Measurements from ENCODE around the gene DRG2. TPM values are rescaled to one million over a fixed set of nuclear protein-coding genes. Genes with fewer than 3 reads are reported as not detected.

Gene DRG2
- total and polyA plus RNA-seq, 9 of the 15 experiments (the other 6 are each of a cell fraction or from before 2014, with no cell fraction given): 6.6 to 36.7 (median 26.1) TPM

- TF ChIP-seq, protein P1, sequence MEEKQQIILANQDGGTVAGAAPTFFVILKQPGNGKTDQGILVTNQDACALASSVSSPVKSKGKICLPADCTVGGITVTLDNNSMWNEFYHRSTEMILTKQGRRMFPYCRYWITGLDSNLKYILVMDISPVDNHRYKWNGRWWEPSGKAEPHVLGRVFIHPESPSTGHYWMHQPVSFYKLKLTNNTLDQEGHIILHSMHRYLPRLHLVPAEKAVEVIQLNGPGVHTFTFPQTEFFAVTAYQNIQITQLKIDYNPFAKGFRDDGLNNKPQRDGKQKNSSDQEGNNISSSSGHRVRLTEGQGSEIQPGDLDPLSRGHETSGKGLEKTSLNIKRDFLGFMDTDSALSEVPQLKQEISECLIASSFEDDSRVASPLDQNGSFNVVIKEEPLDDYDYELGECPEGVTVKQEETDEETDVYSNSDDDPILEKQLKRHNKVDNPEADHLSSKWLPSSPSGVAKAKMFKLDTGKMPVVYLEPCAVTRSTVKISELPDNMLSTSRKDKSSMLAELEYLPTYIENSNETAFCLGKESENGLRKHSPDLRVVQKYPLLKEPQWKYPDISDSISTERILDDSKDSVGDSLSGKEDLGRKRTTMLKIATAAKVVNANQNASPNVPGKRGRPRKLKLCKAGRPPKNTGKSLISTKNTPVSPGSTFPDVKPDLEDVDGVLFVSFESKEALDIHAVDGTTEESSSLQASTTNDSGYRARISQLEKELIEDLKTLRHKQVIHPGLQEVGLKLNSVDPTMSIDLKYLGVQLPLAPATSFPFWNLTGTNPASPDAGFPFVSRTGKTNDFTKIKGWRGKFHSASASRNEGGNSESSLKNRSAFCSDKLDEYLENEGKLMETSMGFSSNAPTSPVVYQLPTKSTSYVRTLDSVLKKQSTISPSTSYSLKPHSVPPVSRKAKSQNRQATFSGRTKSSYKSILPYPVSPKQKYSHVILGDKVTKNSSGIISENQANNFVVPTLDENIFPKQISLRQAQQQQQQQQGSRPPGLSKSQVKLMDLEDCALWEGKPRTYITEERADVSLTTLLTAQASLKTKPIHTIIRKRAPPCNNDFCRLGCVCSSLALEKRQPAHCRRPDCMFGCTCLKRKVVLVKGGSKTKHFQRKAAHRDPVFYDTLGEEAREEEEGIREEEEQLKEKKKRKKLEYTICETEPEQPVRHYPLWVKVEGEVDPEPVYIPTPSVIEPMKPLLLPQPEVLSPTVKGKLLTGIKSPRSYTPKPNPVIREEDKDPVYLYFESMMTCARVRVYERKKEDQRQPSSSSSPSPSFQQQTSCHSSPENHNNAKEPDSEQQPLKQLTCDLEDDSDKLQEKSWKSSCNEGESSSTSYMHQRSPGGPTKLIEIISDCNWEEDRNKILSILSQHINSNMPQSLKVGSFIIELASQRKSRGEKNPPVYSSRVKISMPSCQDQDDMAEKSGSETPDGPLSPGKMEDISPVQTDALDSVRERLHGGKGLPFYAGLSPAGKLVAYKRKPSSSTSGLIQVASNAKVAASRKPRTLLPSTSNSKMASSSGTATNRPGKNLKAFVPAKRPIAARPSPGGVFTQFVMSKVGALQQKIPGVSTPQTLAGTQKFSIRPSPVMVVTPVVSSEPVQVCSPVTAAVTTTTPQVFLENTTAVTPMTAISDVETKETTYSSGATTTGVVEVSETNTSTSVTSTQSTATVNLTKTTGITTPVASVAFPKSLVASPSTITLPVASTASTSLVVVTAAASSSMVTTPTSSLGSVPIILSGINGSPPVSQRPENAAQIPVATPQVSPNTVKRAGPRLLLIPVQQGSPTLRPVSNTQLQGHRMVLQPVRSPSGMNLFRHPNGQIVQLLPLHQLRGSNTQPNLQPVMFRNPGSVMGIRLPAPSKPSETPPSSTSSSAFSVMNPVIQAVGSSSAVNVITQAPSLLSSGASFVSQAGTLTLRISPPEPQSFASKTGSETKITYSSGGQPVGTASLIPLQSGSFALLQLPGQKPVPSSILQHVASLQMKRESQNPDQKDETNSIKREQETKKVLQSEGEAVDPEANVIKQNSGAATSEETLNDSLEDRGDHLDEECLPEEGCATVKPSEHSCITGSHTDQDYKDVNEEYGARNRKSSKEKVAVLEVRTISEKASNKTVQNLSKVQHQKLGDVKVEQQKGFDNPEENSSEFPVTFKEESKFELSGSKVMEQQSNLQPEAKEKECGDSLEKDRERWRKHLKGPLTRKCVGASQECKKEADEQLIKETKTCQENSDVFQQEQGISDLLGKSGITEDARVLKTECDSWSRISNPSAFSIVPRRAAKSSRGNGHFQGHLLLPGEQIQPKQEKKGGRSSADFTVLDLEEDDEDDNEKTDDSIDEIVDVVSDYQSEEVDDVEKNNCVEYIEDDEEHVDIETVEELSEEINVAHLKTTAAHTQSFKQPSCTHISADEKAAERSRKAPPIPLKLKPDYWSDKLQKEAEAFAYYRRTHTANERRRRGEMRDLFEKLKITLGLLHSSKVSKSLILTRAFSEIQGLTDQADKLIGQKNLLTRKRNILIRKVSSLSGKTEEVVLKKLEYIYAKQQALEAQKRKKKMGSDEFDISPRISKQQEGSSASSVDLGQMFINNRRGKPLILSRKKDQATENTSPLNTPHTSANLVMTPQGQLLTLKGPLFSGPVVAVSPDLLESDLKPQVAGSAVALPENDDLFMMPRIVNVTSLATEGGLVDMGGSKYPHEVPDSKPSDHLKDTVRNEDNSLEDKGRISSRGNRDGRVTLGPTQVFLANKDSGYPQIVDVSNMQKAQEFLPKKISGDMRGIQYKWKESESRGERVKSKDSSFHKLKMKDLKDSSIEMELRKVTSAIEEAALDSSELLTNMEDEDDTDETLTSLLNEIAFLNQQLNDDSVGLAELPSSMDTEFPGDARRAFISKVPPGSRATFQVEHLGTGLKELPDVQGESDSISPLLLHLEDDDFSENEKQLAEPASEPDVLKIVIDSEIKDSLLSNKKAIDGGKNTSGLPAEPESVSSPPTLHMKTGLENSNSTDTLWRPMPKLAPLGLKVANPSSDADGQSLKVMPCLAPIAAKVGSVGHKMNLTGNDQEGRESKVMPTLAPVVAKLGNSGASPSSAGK (IDR thresholded peaks at IDR 0.05): no peak
- TF ChIP-seq, protein P2, sequence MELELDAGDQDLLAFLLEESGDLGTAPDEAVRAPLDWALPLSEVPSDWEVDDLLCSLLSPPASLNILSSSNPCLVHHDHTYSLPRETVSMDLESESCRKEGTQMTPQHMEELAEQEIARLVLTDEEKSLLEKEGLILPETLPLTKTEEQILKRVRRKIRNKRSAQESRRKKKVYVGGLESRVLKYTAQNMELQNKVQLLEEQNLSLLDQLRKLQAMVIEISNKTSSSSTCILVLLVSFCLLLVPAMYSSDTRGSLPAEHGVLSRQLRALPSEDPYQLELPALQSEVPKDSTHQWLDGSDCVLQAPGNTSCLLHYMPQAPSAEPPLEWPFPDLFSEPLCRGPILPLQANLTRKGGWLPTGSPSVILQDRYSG (tag; conservative IDR thresholded peaks at IDR 0.05; ENCODE audit: low read depth): no peak
- peak; percentile 94 to 95 for TF ChIP-seq NRF1 (conservative IDR thresholded peaks at IDR 0.05 in 1 of 2, IDR thresholded peaks at IDR 0.05 in 1 of 2)
- peak; percentile 82 for TF ChIP-seq ATF7 (IDR thresholded peaks at IDR 0.05)
- TF ChIP-seq EWSR1 (IDR thresholded peaks at IDR 0.05; ENCODE audit: borderline replicate concordance, low read depth, partially characterized antibody): no peak
- TF ChIP-seq, protein P3, sequence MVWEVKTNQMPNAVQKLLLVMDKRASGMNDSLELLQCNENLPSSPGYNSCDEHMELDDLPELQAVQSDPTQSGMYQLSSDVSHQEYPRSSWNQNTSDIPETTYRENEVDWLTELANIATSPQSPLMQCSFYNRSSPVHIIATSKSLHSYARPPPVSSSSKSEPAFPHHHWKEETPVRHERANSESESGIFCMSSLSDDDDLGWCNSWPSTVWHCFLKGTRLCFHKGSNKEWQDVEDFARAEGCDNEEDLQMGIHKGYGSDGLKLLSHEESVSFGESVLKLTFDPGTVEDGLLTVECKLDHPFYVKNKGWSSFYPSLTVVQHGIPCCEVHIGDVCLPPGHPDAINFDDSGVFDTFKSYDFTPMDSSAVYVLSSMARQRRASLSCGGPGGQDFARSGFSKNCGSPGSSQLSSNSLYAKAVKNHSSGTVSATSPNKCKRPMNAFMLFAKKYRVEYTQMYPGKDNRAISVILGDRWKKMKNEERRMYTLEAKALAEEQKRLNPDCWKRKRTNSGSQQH (CRISPR knock-in tag; IDR thresholded peaks at IDR 0.05): no peak
- no peak for TF ChIP-seq KDM1A (IDR thresholded peaks at IDR 0.05)
- 0 out of 6 replicates have a peak, but pooled peaks of 1 of the 3 experiments have one; percentile 3 for TF ChIP-seq CTCF (IDR thresholded peaks at IDR 0.05 in 2 of 3, conservative IDR thresholded peaks at IDR 0.05 in 1 of 3; ENCODE audit: insufficient read depth in 2 of 3, low read depth in 1 of 3, low read length in 3 of 3)
- TF ChIP-seq U2AF1 (optimal IDR thresholded peaks at IDR 0.05; ENCODE audit: low read depth, low read length): no peak
- peak; percentile 49 for TF ChIP-seq CCNT2 (IDR thresholded peaks at IDR 0.05; ENCODE audit: borderline replicate concordance, extremely low read depth, insufficient read length, low read depth, low read length)
Measured at GRCh38 chr17:18038861-18039534, 48.8 kb upstream of the DRG2 start, which contains the start of the genes ATPAF2 and GID4 (continued).
